Measurements from ENCODE around the gene BBIP1. TPM values are rescaled to one million over a fixed set of nuclear protein-coding genes. Genes with fewer than 3 reads are reported as not detected.

BBIP1 gene
- polyA plus RNA-seq, 1 donor from 2014 or later: 73.3 TPM

- peaks cover 66% of the 10 kb centered on the region for H3K79me2 ChIP-seq (replicated peaks; ENCODE audit: insufficient read depth, low read length)
- no peaks in the 10 kb centered on the region for H3K9me3 ChIP-seq (ENCODE audit: low read length)
- H2AFZ ChIP-seq (ENCODE audit: low read depth, low read length): no peak overlapping the region
- no peak for TF ChIP-seq POLR2AphosphoS5 (IDR thresholded peaks at IDR 0.05)
- no peak for TF ChIP-seq SMC3 (conservative IDR thresholded peaks at IDR 0.05; ENCODE audit: poor library complexity)
- no peak for TF ChIP-seq RAD21 (conservative IDR thresholded peaks at IDR 0.05)
- no peak for TF ChIP-seq TAF1 (IDR thresholded peaks at IDR 0.05; ENCODE audit: low read depth)
- no peak for TF ChIP-seq EZH2 (IDR thresholded peaks at IDR 0.05; ENCODE audit: borderline replicate concordance, insufficient read depth, low read length, poor library complexity, severe bottlenecking)
- no peak for TF ChIP-seq CTCF (IDR thresholded peaks at IDR 0.05; ENCODE audit: poor library complexity, severe bottlenecking)
- no peak for TF ChIP-seq REST (IDR thresholded peaks at IDR 0.05; ENCODE audit: borderline replicate concordance)
- TF ChIP-seq EP300 (conservative IDR thresholded peaks at IDR 0.05; ENCODE audit: poor library complexity, severe bottlenecking): no peak
- no peak for TF ChIP-seq MXI1 (conservative IDR thresholded peaks at IDR 0.05; ENCODE audit: poor library complexity, severe bottlenecking)
- H3K9ac ChIP-seq (ENCODE audit: low read length): no peak overlapping the region
- H3K27ac ChIP-seq (ENCODE audit: low read length): no peak overlapping the region
- H3K27me3 ChIP-seq (ENCODE audit: insufficient read depth, low read depth, low read length): no peaks in the 10 kb centered on the region
- H3K36me3 ChIP-seq (ENCODE audit: insufficient read depth, low read length): no peaks in the 10 kb centered on the region
- H4K20me1 ChIP-seq (ENCODE audit: insufficient read depth): no peaks in the 10 kb centered on the region
- H3K4me2 ChIP-seq (ENCODE audit: low read length): no peak overlapping the region
- no peaks in the 10 kb centered on the region for H3K9me2 ChIP-seq (ENCODE audit: insufficient read depth, low read length)
- no peak overlapping the region for H3K4me3 ChIP-seq (ENCODE audit: low read length)
- no peaks in the 10 kb centered on the region for H3F3A ChIP-seq (ENCODE audit: insufficient read depth, low read length, poor library complexity, severe bottlenecking)
Observed at GRCh38 chr10:110962443-110962842, 43.5 kb upstream of the BBIP1 start.

GRCh38 chr10:110960333-110960712 lies 41.3 kb upstream of the BBIP1 start:
- Histone ChIP-seq H3K36me3 (ENCODE audit: insufficient read depth, low read length) (no peaks in the 10 kb centered on the region), H3K27me3 (ENCODE audit: insufficient read depth, low read depth, low read length) (no peaks in the 10 kb centered on the region), H3K27ac (ENCODE audit: low read length) (no peak overlapping the region), H4K20me1 (ENCODE audit: insufficient read depth) (no peaks in the 10 kb centered on the region), H3K9me2 (ENCODE audit: insufficient read depth, low read length) (no peaks in the 10 kb centered on the region), H3K4me2 (ENCODE audit: low read length) (no peak overlapping the region), H3K9me3 (ENCODE audit: low read length) (no peaks in the 10 kb centered on the region), H3K9ac (ENCODE audit: low read length) (no peak overlapping the region), H3K4me3 (ENCODE audit: low read length) (no peak overlapping the region), H2AFZ (ENCODE audit: low read depth, low read length) (no peak overlapping the region), H3F3A (ENCODE audit: insufficient read depth, low read length, poor library complexity, severe bottlenecking) (no peaks in the 10 kb centered on the region), H3K79me2 (replicated peaks; ENCODE audit: insufficient read depth, low read length) (peaks cover 54% of the 10 kb centered on the region)
- no peak for TF ChIP-seq EZH2 (IDR thresholded peaks at IDR 0.05; ENCODE audit: borderline replicate concordance, insufficient read depth, low read length, poor library complexity, severe bottlenecking)
- no peak for TF ChIP-seq REST (IDR thresholded peaks at IDR 0.05; ENCODE audit: borderline replicate concordance)
- TF ChIP-seq TAF1 (IDR thresholded peaks at IDR 0.05; ENCODE audit: low read depth): no peak
- TF ChIP-seq CTCF (IDR thresholded peaks at IDR 0.05; ENCODE audit: poor library complexity, severe bottlenecking): no peak
- TF ChIP-seq MXI1 (conservative IDR thresholded peaks at IDR 0.05; ENCODE audit: poor library complexity, severe bottlenecking): no peak
- TF ChIP-seq RAD21 (conservative IDR thresholded peaks at IDR 0.05): no peak
- no peak for TF ChIP-seq POLR2AphosphoS5 (IDR thresholded peaks at IDR 0.05)
- no peak for TF ChIP-seq EP300 (conservative IDR thresholded peaks at IDR 0.05; ENCODE audit: poor library complexity, severe bottlenecking)
- TF ChIP-seq SMC3 (conservative IDR thresholded peaks at IDR 0.05; ENCODE audit: poor library complexity): no peak
